Upper lobe of left lung (tissue), 6 donors: Measurements from ENCODE around the gene POSTN. TPM values are rescaled to one million over a fixed set of nuclear protein-coding genes. Genes with fewer than 3 reads are reported as not detected.

Experiments
- ATAC-seq, 2 donors: fragments of 200-7000 bp; cut with Tn5 transposase; one replicate each; pipeline ENCODE4 v1.9.1; 2022; ENCODE audit warnings: mild to moderate bottlenecking in 2 of 2, moderate library complexity in 2 of 2; ENCODE audit not compliant: low FRiP score in 2 of 2
- DNase-seq, 2 donors: peaks; one replicate each; pipeline ENCODE4 v3.0.0-alpha.2; 2019 to 2020
- H3K27ac ChIP-seq, 4 donors: fragments of 200-600 bp; sonication (generic); one replicate each; pipeline ENCODE4 v1.5.1; 2016 to 2019
- H3K27me3 ChIP-seq, 4 donors: fragments of 200-600 bp; sonication (generic); one replicate each; pipeline ENCODE4 v1.5.1; 2017 to 2019
- H3K36me3 ChIP-seq, 4 donors: fragments of 200-600 bp; sonication (generic); one replicate each; pipeline ENCODE4 v1.5.1; 2016 to 2019
- H3K4me1 ChIP-seq, 4 donors: fragments of 200-600 bp; sonication (generic); one replicate each; pipeline ENCODE4 v1.5.1; 2018 to 2019
- H3K4me3 ChIP-seq, 4 donors: fragments of 200-600 bp; sonication (generic); one replicate each; pipeline ENCODE4 v1.5.1; 2017 to 2019; ENCODE audit warnings: mild to moderate bottlenecking in 2 of 4, moderate library complexity in 1 of 4
- H3K9me3 ChIP-seq, 4 donors: fragments of 200-600 bp; sonication (generic); one replicate each; pipeline ENCODE4 v1.5.1; 2018 to 2019
- CTCF ChIP-seq, 6 experiments: fragments of 450-650 bp in 4 of 6; fragments of 200-600 bp in 2 of 6; sonication (generic) in 2 of 6; IDR thresholded peaks; one replicate each; pipeline ENCODE4 v1.5.1; 2016 to 2019; ENCODE audit warnings: antibody characterized with exemption in 6 of 6
- EP300 ChIP-seq, 4 donors: sonication (generic); formaldehyde crosslinking; IDR thresholded peaks; one replicate each; pipeline ENCODE4 v1.5.1; 2017; ENCODE audit warnings: antibody characterized with exemption in 4 of 4, control low read depth in 2 of 4
- POLR2A ChIP-seq, 4 donors: fragments of 450-650 bp; IDR thresholded peaks; one replicate each; pipeline ENCODE4 v1.5.1; 2016 to 2017; ENCODE audit warnings: antibody characterized with exemption in 4 of 4, mild to moderate bottlenecking in 2 of 4
- POLR2AphosphoS5 ChIP-seq, 2 donors: sonication (generic); formaldehyde crosslinking; IDR thresholded peaks; one replicate each; pipeline ENCODE4 v1.5.1; 2017; ENCODE audit warnings: antibody characterized with exemption in 2 of 2
- WGBS, 2 donors: methylation state at CpG; one replicate each; pipeline ENCODE4 v1.1.5; 2017 to 2018; 5-methylcytosine and 5-hydroxymethylcytosine counted together
- total RNA-seq, 6 donors: library from RNA; depleted of rRNA in 4 of 6; stranded (reverse); fragments of >200 nt in 4 of 6; gene quantifications; one replicate each; pipeline versions ENCODE4 v1.1.0 to v1.2.1, GENCODE V29; 2016 to 2021
- donor health status: DM: no; HTN: no; CAD: no; lungs with moderate emphysema.
- donor health status: DM: no; HTN: yes; CAD: no; lungs with severe emphysema.

POSTN gene
- total RNA-seq, 6 donors from 2014 or later = 1.0 to 55.5 (median 23.5) TPM

- TF ChIP-seq EP300 (IDR thresholded peaks at IDR 0.05) (no peak), POLR2A (IDR thresholded peaks at IDR 0.05) (no peak), POLR2AphosphoS5 (IDR thresholded peaks at IDR 0.05) (no peak), CTCF (IDR thresholded peaks at IDR 0.05) (no peak)
- WGBS, 2 donors = 86 to 93% methylated on average over 3 of the region's 3 CpGs
- Histone ChIP-seq H3K36me3 (no peaks in the 10 kb centered on the region), H3K4me3 (no peak overlapping the region), H3K27me3 (no peaks in the 10 kb centered on the region), H3K4me1 (peaks cover 0 to 4% (median 0%) of the 10 kb centered on the region in 4 donors), H3K27ac (no peak overlapping the region), H3K9me3 (no peaks in the 10 kb centered on the region)
- no peak for DNase-seq
- ATAC-seq = no peak
Observed at GRCh38 chr13:37613236-37613635, 14.7 kb upstream of the POSTN start.

GRCh38 chr13:37608750-37609339, 10.3 kb upstream of the POSTN start:
- H3K27ac ChIP-seq = no peak overlapping the region
- no peaks in the 10 kb centered on the region for H3K27me3 ChIP-seq
- TF ChIP-seq POLR2AphosphoS5 (IDR thresholded peaks at IDR 0.05) = no peak
- no peak for TF ChIP-seq POLR2A (IDR thresholded peaks at IDR 0.05)
- no peak for TF ChIP-seq CTCF (IDR thresholded peaks at IDR 0.05)
- TF ChIP-seq EP300 (IDR thresholded peaks at IDR 0.05) = no peak
- H3K36me3 ChIP-seq = no peaks in the 10 kb centered on the region
- H3K4me3 ChIP-seq = no peak overlapping the region
- H3K4me1 ChIP-seq = no peaks in the 10 kb centered on the region
- DNase-seq (no peak), ATAC-seq (no peak)
- 63 to 70% methylated on average over 1 of the region's 1 CpG for WGBS, 2 donors
- no peaks in the 10 kb centered on the region for H3K9me3 ChIP-seq

GRCh38 chr13:37602733-37603381, 4.3 kb upstream of the POSTN start:
- Histone ChIP-seq H3K4me1 (peaks cover 0 to 4% (median 0%) of the 10 kb centered on the region in 4 donors), H3K9me3 (no peaks in the 10 kb centered on the region), H3K27ac (no peak overlapping the region), H3K4me3 (no peak overlapping the region), H3K27me3 (no peaks in the 10 kb centered on the region), H3K36me3 (no peaks in the 10 kb centered on the region)
- no peak for ATAC-seq
- DNase-seq = no peak
- 69 to 71% methylated on average over 5 of the region's 5 CpGs for WGBS, 2 donors
- TF ChIP-seq CTCF (IDR thresholded peaks at IDR 0.05) (peak in 2 of 6 experiments; percentile 17 to 43), EP300 (IDR thresholded peaks at IDR 0.05) (no peak)

GRCh38 chr13:37601648-37602440, 3.3 kb upstream of the POSTN start:
- Histone ChIP-seq H3K9me3 (no peaks in the 10 kb centered on the region), H3K27me3 (no peaks in the 10 kb centered on the region), H3K4me1 (peaks cover 0 to 4% (median 0%) of the 10 kb centered on the region in 4 donors), H3K27ac (no peak overlapping the region), H3K4me3 (no peak overlapping the region), H3K36me3 (no peaks in the 10 kb centered on the region)
- no peak for TF ChIP-seq POLR2A (IDR thresholded peaks at IDR 0.05)
- TF ChIP-seq CTCF (IDR thresholded peaks at IDR 0.05) = no peak
- TF ChIP-seq POLR2AphosphoS5 (IDR thresholded peaks at IDR 0.05) = no peak
- TF ChIP-seq EP300 (IDR thresholded peaks at IDR 0.05) = no peak
- WGBS, 2 donors = 73 to 79% methylated on average over 3 of the region's 3 CpGs
- no peak for ATAC-seq
- DNase-seq = no peak
